GM19328 (cell line): ENCODE data around the gene H1-8.

Experiments
- ATAC-seq: cut with Tn5 transposase; IDR thresholded peaks from one replicate; pipeline ENCODE4 v1.9.1; 2021; ENCODE audit warnings: mild to moderate bottlenecking, moderate library complexity; ENCODE audit not compliant: unreplicated experiment

Gene H1-8

DNA sequence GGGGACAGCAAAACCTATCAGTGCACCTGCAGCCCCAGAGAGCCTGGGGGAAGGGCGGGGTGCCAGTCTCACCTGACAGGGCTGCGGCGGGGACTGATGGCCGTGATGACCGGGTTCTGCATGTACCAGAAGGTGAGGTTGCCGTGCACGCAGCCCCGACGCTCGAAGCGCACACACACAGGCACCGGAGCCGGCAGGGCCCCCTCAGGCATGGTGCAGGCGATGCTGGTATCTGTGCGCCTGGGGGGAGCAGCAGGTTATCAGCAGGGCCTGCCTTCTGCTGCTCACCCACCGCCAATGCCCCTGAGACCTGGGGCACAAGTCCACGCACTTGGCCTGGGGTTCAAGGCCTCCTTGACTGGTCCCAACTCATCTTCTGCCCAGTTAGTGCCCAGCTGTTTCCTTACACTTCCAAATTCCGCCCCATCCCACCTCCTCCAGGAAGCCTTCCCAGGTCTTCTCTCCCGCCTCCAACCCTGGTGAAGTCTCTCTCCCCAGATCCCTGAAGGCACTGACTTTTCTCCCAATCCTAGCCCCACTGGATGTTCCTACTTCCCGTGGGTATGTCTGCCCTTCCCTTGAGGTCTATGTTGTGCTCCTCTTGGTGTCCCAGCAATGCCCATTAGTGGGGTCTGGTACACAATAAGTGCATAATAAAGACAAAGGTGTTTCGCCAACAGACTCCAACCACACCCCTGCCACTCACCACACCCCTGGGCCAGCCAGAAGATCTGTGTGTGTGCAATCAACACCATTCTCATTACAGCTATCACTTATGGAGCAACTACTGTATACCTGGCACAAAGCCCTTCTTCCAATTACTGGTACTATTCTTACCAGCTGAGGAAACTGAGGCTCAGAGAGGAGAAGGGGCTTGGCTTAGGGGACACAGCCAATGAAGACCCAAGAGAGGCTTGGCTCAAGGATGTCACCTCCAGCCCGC is 28.9 kb downstream of the H1-8 start:
- ATAC-seq: no peak

DNA sequence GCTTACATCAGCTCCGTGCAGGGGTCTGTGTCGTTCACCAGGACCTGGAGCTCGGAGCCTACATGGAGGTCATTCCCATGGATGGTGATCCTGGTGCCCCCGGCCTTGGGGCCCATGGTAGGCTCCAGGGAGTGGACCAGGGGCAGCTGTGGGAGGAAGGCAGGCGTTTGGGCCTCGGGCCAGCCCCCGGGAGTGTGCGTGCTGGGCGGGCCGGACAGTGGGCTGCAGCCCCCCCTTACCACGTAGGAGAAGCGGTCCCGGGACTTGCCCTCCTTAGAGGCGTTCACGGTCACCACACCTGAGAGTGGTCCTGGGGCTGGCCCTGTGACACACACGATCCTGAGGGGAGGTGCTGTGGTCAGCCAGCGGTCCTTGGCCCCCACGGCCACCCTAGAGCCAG is 29.6 kb downstream of the H1-8 start:
- ATAC-seq: no peak

DNA sequence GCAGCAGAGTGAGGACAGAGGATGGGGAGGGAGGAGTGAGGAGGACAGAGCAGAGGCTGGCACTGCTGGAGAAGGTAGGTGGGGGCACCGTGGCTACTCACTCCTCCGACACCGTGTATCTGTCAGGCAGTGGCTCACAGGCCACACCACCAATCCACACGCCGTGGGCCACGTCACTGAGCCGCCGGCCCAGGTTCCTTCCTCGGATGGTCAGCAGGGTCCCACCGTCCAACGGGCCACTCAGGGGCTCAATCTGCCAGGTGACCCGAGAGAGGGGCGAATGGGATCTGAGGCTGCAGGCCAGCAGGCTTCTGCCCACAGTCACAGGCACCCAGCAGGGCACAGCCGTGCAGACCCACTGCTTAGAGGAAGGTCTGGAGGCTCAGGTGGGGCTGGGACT is 30.5 kb downstream of the H1-8 start:
- ATAC-seq: no peak

GRCh38 chr3:129574206-129574605 is 31.2 kb downstream of the H1-8 start:
- ATAC-seq: no peak

- no peak for ATAC-seq
Observed at GRCh38 chr3:129575233-129575996, 32.4 kb downstream of the H1-8 start.

DNA sequence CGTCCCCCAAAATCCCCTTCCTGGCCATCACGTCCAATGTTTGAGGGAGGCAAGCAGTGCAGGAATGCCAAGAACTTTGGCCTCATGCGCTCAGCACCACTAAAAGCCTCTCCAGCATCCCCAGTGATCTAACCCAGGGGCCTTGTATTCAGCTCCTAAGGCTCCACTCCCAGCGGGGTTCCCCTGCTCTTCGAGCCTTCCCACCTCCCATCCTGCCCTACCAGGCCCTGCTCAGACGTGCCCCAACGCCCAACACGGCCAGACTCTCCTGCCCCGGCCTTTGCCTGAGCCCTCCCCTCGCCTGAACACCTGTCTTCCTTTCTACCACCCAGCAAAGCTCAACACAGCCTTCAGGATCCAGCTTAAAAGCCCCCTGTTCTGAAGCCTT is 33.0 kb downstream of the H1-8 start:
- ATAC-seq: no peak

GRCh38 chr3:129576514-129577352 is 33.8 kb downstream of the H1-8 start:
- no peak for ATAC-seq

- ATAC-seq: no peak
Observed at GRCh38 chr3:129577366-129577765, 34.4 kb downstream of the H1-8 start.

GRCh38 chr3:129577925-129578786 is 35.2 kb downstream of the H1-8 start:
- ATAC-seq: no peak

DNA sequence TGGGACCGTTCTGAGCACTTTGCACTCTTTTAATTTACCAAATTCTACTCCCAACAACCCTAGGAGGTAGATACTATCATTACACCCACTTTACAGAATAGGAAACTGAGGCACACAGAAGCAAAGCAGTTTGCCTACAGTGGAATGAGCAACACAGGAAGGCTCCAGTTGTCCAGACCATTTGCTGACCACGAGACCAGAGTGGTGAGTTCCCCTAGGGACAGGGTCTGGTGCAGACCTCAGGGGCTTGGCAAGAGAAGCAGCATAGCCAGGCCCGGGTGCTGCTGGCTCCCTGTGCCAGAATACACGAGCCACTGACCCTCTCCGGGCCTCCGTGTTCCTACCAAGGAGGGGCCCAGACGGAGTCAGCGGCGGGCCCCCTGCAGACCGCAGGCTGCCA is 37.0 kb downstream of the H1-8 start:
- ATAC-seq: no peak

DNA sequence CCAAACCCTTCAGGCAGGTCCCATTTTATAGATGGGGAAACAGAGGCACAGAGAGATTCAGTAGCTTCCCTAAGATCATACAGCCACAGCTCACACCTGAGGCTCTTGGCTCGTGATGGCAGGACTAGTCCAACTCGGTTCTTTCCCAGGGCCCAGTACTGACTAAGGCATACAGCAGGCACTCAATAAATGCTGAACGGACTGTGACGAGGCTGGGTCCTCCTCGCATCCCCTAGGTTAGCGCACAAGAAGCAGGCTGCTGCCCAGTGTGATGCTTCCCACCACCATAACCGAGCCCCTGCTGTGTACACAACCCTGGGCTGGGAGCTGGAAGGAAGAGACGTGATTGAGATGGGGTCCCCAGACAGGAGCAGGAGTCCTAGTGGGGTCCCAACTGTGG is 38.6 kb downstream of the H1-8 start:
- ATAC-seq: no peak

DNA sequence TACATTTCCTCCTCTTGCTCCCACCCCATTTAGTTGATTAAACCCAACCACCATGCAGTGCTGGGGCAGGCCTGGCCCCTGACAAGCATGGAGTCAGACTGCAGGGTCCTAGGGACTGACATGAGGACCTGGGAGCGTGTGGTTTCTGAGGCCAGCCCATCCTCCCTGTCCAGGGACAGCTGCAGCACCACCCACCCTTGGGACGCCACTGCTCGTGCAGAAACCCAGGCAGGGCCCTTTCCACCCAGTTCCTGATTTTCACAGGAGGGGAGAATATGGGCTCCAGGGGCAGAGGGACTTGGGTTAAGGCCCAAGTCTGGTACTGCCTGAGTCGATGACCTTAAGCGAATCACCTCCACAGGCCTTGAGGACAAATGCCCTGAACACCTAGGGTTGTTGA is 39.8 kb downstream of the H1-8 start:
- no peak for ATAC-seq

GRCh38 chr3:129583289-129583688 is 40.3 kb downstream of the H1-8 start:
- ATAC-seq: no peak

- no peak for ATAC-seq
Observed at GRCh38 chr3:129584631-129585030, 41.7 kb downstream of the H1-8 start.

GRCh38 chr3:129585949-129586657 is 43.1 kb downstream of the H1-8 start:
- no peak for ATAC-seq

DNA sequence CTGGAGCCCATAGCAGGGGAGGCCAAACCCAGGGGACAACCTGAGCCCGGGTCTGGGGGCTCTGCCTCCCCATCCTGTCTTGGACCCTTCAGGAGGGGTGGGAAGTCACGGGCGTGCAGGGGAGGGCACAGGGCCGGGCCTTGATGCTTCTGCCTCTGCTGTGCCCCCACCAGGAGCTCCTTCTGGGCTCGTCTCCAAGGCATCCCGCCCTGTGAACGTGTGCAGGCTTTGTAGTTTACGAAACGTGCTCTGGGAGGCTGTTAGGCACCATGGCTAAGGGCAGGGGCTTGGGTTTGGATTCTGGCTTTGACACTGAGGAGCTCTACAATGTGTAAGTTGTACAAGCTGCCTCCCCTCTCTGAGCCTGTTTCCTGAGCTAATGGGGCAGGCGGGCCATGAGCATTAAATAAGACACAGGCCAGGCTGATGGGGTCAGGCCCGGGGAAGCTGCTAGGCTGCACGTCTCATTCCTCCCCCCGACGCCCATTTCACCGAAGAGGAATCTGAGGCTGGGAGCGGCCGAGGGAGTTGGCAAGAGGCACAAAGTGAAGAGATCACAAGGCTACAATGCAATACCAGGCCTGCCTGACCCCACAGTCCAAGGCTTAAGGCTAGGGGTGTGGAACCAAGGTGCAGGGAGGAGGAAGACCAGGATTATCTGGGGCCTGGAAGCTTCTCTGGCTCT is 43.9 kb downstream of the H1-8 start:
- ATAC-seq: no peak

DNA sequence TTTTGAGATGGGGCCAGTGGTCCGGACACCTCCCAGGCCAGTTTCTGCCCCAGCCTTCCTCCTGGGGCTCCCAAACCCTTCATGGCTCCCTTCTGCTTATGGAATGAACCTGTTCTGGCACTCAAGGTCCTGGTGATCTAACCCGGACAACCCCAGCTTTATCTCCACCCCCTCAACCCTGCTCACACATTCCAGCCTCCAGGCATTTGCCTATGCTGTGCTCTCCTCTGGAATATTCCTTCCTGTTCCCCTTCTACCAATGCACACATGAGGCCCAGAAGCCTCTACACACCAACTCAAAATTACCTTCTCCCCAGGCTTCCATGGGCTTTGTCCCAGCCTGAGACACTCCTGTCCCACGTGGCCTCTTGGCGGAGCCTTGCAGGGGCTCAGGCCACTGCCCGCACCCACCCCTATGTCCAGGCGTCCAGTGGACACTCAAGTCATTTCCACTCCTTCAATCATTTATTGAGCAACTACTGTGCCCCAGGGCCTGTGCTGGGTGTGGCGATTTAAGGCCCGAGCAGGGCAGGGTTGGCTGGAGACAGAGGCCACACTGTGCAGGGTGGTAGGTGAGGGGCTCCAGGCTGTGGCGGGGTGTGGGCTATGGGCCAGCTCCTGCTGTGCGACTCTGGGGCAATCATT is 44.7 kb downstream of the H1-8 start:
- ATAC-seq: no peak

DNA sequence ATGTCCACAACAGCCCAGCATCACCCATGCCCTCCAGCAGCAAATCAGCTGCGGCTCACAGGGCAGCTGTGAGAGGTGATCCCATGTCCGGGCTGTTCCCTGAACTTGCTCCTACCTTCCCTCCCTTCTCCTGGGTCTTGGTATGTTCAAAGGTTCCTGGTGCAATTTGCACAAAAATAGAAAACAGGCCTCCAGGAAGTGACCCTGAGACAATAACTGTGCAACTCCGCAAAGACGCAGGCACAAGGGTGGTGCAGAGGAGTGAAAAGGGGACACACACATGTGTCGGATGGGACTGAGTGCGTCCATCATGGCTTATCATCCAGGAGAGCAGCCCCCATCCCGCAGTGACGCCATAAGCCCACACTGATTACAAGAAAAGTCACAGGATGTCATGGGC is 47.2 kb downstream of the H1-8 start:
- ATAC-seq: no peak

GRCh38 chr3:129591932-129592331 is 49.0 kb downstream of the H1-8 start:
- ATAC-seq: no peak
